GM18907 (cell line): ENCODE results near the gene PCARE.

ENCODE experiments used
- ATAC-seq: cut with Tn5 transposase; IDR thresholded peaks from one replicate; pipeline ENCODE4 v1.9.1; 2021; ENCODE audit warnings: mild to moderate bottlenecking, moderate library complexity; ENCODE audit not compliant: unreplicated experiment

PCARE gene

DNA sequence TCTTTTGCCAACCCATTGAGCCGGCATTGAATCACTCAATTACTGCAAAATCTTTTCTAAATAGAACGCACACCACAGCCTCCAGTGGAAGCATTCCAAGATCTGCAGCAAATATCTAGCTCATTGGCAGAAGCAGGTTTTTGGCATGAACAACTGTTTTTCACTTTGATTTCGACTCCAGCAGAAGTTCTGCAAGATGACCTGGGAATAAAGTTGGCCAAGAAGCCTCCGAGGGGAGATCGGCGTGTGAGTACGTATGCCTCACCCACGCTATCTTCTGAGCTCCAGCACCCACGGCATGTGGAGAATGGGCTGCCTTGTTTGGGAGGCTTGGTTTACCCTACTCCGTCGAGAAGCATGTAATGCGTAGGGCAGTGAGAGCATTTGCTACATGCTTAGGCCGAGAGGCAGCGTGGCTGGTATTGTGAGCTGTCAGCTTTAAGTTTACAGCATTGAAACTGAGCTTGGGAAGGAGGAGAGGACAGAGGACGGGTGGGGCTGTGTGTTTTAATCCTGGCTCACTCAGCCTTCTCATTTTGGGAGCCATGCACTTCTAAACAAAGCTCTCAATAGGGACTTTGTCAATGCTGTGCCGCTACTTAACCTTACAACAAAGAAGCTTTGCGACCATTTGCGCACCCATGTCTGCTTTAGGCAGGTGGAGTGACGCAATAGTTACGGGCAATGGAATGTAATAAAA lies 10.5 kb downstream of the PCARE start:
- no peak for ATAC-seq

DNA sequence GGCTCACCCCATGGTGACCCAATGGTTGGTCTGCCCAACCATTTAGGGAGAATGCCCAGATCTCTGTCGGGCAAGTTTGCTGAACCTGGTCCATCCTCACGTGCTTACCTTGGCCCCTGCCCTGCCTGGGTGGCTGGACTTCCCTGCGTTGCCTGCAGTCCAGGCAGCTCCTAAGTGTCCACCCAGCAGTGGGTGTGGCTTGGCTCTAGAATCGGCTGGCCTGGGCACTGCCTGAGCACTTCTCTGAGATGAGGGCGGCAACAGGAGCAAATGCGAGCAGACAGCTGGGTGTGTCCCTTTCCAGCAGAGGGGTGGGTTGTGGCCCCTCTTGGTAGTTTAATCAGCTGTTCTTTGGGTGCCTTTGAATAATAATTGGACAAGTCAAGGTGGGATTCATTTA lies 11.3 kb downstream of the PCARE start:
- no peak for ATAC-seq

DNA sequence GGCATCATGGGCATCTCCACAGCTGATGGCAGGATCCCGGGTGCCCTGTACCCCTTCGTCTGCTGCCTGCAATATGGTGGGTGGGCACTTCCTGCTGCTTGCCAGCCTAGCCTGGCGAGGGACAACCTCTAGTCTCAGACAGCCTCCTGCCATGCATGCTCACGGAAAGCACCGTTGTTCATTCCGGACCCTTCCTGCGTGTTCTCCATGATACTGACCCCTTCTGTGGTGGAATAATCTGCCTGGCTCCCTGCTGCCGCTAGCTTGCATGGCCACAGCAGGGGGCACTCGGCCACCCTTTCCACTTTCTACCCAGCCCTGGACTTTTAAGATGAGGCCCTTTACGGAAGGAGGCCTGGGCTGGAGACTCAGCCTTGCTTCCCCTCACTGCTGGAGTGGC lies 12.0 kb downstream of the PCARE start:
- no peak for ATAC-seq

DNA sequence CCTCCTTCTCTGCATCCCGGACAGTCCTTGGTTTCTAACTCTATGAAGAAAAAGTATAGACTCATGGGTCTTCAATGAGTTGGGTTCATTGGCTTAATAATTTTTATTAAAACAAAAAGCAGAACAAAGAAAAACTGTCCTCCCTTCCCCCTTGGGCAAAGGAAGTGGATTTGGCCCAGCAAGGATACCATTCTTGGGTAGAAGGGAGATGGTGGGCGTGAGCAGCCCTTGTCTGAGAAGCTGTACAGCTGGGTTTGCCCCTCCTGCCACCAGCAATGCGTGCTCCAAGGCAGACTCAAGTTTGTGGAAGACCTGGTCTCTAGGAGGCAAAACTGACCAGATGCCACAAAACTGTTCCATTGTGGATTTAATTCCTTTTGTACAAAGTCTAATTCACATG lies 12.7 kb downstream of the PCARE start:
- ATAC-seq = no peak

DNA sequence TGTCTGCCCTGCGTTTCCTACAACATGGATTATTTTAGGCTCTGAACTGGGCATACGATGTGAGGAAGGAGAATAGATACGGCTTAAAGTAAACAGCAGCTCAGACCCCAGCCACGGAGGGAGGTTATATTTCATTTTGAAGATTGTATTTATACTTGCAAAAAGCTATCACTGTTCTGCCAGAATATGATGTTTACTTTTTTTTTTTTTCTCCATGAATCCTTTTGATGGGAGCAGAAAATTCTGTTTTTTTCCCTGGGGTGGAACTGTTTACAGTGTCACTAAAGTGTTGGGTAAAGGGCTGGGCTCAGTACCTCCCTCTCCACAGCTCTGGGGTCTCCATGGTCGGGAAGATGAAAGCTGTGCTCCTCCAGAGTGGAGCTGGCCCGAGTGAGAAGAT lies 13.1 kb downstream of the PCARE start:
- no peak for ATAC-seq

DNA sequence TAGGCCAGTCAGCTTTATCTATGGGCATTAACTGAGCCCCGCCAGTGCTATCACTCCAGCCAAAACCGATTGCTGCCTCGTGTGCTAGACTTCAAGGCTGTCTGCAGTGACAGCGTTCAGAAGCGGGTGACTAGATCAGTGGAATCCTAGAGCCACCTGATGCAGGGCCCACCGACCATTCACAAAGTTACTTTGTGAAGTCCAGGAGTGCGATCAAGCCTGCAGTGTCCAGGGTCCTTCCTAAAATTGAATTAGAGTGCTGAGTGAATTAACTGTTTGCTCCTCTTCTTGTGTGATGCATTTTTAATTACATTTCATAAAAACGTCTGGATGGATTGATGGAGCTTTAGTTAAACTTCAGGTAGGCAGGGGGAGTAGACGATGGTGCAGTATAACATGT lies 13.9 kb downstream of the PCARE start:
- no peak for ATAC-seq

DNA sequence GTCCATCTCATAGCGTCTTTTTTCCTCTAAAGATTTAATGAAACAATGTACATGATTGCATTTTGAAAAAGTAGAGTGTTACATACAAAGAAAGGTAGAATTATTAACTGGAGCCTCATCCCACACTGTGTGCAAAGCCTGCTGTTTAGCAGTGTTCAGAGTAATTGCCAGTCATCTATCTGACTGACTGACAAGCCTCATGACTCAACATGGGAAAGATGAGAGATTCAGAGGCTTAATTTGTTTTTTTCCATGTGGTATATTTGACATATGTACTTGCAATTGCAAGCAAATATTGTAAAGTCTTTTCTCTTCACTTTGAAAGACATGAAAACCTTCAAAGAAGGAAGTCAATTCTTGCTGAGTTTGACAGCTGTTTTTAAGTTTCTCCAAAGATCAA lies 14.7 kb downstream of the PCARE start:
- no peak for ATAC-seq

DNA sequence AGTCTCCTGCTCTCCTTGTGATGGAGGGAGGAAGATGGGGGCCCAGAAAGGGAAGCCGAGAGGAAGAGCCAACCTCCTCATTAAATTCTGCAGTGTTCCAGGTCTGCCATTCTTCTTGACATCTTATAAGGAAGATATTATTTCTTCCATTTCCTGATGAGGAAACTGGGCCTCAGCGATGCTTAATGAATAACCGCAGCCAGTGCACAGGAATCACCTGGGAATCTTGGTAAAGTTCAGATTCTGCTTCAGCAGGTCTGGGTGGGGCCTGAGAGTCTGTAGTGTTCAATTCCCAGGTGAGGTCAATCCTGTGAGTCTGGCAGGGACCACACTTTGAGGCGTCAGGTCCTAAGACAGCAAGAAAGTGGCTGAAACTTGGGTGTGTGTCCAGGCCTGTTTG lies 17.3 kb downstream of the PCARE start:
- no peak for ATAC-seq

DNA sequence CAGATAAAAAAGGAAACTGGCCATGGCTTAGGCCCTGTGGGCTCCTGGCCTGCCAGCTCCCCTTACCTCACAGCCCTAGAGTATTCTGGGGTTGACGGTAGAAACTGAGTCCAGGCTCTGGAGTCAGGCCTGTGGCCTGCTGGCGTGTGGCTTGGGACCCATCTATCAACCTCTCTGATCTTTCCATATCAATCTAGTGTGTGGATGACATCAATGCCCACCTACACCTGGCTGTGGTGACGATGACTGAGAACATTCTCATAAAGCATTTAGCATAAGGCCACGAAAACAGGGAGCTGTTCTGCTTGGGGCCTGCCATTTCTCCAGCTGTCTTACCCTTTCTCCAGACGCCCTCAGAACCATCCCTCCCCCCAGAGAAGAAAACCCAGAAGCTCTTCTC lies 17.9 kb downstream of the PCARE start:
- no peak for ATAC-seq

DNA sequence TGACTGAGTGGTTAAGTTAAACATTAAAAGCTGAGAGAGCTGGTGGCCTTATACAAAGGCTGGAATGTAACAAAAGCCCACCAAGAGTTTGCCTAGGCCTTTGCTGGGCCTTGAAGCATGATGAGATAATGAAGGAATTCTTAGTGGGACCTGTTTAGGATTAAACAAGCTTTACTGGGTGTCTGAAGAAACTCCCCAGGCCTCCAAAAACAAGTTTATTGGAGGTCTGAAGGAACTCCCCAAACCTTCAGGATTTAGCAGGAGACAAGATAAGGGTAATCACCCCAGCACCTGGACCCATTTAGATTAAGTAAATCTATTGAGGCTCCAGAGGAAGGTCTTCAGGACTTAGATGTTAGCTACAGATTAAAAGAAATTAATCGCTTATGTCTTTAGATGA lies 18.7 kb downstream of the PCARE start:
- ATAC-seq = no peak

DNA sequence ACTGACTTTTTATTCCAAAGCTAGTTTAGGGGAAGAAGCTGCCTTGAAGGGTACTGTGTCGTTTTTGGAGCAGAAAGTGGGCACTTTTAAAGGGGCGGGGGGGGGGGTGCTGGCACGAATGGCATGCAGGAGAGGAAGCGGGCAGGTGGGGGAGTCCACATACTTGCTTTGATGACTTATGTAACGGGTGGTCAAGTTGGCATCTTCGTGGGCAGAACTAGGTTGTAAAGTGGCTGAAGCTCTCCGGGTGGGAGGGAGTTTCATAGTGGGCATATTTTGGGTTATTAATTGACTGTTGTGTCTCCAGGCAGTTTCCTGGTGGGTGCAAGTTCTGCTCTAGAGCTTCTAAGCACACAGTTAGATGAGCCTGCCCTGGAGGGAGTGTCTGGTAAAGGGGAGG lies 19.9 kb downstream of the PCARE start:
- no peak for ATAC-seq

DNA sequence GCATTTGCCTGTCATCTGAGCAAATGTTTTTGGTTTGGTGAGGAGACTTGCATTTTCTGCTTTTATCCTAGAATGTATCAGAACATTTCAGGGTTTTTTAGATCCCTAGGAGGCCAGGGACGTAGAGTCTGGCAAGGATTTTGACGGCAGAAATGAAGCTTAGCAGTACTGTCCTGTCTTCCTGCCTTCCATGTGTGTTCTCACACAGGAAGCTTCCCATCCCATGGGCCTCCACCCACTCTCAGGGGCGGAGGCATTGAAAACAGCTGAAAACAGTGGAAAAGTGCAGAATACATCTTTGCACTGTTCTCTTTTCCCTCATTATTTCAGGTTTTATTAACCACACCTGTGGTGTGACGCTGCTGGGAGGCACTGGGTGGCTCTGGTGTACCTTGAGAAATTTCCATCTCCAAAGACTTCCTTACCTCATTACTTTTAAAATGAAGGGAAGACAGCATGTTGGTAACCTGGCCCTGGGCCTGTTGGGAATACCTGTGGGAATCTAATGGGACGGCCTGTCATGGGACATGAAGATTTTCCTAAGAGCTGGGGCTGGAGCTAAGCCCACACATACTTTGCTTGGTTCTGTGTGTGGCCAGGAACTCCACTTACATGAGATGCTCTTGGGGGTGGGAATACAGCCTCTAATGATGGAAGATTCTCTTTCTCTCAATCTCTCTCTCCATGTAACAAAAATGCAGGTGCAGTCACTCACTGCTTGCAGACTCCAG lies 20.5 kb downstream of the PCARE start:
- ATAC-seq = no peak

DNA sequence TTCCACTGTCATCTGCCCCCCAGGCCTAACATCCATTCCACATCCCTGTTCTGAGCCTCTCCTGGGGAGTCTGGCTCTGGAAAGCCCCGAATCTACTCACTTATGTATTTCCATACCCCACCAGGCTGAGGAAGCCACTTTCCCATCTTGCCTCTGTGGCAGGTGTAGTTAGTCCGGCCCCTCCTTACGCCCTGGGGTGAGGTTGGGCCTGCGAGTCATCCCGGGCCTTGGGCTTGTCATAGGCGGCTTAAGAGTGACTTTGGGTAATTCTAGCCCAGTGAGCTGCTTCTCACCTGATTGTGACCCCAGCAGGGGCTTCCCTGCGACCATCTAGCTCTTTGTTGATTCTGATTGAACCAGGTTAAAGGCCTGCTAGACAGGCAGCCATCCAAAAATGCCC lies 21.1 kb downstream of the PCARE start:
- no peak for ATAC-seq

DNA sequence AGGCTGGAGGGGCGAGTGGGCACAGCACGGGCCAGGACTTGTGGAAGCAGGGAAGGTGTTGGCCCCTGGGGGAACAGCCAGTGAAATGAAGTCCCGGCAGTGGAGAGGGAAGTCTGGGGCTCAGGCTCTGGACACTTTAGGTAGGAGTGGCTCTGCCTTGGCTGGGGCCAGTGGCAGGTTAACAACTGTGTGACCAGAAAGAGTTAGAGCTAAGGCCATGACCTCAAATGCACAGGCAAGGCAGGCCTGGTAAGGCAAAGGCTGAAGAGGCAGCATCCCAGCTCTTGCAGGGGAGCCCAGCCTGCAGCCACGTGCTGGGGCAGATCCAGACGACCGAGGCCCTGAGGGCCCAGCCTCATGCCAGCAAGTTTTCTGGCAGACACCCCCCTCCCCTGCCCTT lies 21.5 kb downstream of the PCARE start:
- no peak for ATAC-seq

DNA sequence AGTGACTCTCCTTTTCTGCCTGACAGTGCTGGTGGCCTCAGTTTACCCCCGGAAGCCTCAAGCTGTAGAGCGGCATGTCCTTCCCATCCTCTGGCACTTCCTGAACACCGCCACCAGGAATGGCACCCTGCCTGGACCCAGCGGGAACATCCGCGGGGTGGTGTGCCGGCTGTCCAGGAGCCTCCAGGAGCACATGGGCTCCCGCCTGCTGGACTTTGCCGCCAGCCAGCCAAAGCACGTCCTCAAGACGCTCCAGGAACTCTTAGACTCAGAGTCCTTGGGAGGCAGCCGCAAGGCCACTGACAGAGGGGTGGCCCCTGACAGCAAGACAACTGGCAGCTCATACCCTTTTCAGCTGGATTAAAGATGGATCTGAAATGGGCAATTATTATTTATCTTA lies 22.6 kb downstream of the PCARE start:
- no peak for ATAC-seq

DNA sequence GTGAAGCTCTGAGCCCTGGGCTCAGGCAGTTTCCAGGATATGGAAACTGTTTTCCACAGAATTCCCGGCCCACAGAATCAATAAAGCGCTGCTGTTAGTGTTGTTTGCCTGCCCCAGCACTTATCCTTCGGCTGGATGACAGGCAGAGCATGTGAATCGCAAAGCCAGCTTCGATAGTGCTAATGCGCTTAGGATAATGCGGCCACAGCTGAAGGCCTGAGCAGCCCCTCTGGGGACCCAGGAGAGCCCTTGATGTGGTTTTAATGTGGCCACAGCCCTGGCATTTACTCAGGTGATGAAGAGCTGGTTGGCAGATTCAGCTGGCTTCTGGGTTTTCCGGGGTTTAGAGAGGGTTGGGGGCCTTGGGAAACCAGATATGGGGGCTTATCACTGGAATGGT lies 23.7 kb downstream of the PCARE start:
- no peak for ATAC-seq

DNA sequence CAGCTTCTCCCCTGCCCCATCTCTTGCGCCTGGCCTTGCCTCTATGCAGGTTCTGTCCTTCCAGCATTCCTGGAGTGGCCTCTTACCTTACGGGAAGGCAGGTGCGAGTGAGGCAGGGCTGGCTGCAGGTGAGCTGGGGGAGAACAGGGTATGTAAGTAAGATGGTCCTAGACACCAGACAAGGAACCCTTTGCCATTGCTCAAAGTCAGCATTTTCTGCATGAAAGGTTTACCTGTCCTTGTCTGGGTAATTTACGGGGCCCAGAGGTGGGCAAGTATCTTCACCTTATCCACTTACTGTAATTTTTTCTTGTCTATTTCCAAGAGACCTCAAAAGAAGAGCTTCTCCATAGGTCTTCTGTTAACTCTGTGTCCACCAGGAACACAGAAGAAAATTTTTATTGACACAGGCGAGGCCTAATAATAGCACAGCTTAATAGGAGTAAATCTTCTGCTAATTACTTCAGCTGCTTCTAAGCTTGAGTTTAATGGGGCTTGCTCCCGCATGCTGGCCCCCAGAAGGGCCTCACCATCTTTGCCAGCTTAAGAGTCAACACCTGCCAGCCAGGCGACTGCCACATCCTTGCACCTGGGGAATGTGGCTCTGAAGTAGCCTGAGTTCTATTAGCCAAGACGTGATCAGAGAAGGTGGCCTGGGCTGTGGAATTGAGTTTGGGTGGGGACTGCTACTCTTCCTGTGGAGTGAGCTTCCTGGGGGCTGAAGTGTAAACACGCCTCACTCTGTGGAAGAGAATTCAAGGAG lies 27.1 kb downstream of the PCARE start:
- ATAC-seq = no peak

DNA sequence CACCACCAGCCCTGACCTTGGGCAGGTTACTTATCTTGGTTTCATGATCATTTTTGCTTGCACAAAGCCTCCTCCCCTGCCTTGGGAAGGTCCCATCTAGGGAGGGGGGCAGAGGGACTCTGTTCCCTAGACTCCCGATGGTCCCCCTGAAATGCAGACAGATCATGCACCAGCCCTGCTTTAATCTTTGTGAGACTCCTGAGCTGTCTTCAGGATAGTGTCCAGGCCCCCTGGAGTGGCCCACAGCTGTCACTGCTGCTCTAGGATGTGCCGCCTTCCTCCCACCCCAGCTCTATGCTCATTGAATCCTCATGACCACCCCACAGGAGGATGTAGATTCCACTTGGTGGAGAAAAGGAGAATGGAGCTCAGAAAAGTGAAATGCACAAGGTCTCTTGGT lies 28.0 kb downstream of the PCARE start:
- ATAC-seq = no peak

DNA sequence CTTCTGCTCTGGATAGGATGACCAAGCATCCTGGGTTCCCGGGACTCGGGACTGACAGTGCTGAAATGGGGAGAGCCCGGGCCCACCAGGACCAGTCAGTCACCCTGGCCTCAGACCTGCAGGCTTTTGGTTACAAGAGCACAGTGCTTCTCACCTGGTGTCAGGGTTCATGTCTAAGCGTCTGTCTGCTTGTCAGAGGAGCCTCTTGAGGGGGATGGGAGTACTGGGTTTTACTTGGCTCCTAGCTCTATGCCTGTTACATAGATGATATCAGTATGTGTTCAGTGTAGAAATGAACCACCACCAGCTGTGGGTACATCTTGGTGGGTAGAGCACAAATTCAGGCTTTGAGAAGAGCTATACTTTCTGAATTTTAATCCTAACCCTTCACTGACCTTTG lies 29.9 kb downstream of the PCARE start:
- ATAC-seq = no peak

DNA sequence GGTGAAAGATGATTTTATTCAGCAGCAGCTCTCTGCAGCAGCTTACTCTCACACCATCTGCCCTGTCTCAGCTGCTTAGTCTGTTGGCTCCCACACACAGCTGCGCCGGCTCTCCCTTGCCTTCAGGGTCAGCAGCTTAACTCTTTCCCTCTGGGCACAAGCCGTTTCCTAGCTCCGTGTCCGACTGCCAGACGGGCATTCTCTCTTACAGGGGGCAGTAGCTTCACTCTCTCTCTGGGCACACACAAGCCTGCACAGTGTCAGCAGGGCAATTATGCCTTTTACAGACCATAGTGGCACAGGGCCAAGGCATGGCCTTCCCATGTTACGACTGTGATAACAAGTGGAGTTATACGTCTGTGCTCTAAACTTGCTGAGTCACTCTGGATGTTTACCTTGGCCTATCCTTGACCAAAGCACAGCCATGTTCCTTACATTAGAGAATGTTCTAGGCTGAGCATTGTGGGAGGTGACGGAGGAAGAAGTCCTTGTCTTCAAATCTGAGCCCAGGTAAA lies 31.7 kb downstream of the PCARE start:
- ATAC-seq = no peak

DNA sequence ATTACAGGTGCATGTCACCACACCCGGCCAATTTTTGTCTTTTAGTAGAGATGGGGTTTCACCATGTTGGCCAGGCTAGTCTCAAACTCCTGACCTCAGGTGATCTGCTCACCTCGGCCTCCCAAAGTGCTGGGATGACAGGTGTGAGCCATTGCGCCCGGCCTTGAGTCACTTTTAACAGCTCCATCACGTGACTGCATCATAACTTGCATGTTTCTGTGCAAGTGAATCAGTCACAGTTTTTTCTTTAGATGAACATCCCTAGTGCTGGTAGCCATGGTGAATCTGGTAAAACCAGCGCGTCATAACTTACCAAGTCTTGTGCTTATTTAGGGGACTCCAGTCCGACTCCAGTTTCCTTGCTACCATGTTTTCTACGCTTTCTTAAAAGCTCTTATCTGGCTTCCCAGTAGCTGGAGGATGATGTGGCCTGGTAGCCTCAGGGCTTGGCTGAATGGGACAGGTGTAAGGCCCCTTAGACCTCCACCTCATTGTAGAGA lies 33.1 kb downstream of the PCARE start:
- ATAC-seq = no peak

DNA sequence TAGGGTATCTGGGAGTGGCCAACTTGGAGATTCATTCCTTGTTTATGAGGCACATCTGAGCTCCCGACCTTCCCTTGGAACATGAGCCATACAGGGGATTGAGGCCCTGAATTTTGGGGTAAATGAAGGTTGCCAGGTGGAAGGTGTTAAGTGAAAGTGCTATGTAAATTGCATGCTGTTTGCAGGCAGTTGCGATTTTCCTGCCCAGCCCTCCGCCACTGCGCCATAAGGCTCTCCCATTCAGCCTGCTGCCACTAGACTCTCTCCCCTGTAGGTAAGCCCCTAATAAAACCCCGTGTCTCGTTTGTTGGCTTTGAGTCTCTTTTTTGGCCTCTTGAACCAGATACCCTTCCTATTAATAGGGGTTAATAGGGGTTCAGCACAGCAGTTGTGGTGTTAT lies 33.8 kb downstream of the PCARE start:
- peak; percentile 22 for ATAC-seq
